Measurements from ENCODE around the gene USP40. TPM values are rescaled to one million over a fixed set of nuclear protein-coding genes. Genes with fewer than 3 reads are reported as not detected.

The USP40 gene
- total and polyA plus RNA-seq, 8 donors = 17.2 to 34.7 (median 22.7) TPM

DNA sequence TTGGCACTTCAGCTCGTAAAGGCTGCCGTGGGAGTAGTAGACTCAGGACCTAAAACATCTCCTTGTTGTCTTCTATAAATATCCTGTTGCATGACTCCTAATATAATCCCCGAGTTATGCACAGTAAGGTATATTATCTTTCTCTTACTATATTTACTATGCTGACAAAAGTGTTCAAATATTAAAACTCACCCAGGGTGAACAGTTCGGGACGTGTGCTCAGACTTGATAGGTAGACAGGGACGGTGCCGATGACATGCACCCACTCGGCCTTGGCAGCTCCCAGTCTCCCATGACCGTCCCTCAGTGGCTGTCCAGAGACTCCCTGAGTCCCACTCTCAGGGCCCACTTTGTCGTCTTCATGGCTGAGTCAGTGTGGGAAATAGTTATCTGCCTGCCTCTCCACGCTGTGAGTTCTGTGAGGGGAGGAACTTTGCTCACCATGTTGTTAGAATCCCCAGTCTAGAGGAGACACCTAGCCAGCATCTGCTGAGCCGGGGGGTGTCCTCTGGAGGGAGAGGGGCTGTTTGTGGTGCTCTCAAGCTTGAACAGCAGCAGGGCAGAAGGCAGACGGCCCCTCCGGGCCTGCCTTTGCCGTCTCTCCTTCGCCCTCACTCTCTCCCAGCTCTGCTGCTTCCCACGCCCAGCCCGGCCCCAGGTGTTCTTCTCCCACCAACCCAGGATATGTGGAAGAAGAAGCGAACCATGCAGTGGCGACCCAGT, 137.2 kb downstream of the USP40 start:
- no peaks in the 10 kb centered on the region for H3K9me3 ChIP-seq
- TF ChIP-seq, protein P1, sequence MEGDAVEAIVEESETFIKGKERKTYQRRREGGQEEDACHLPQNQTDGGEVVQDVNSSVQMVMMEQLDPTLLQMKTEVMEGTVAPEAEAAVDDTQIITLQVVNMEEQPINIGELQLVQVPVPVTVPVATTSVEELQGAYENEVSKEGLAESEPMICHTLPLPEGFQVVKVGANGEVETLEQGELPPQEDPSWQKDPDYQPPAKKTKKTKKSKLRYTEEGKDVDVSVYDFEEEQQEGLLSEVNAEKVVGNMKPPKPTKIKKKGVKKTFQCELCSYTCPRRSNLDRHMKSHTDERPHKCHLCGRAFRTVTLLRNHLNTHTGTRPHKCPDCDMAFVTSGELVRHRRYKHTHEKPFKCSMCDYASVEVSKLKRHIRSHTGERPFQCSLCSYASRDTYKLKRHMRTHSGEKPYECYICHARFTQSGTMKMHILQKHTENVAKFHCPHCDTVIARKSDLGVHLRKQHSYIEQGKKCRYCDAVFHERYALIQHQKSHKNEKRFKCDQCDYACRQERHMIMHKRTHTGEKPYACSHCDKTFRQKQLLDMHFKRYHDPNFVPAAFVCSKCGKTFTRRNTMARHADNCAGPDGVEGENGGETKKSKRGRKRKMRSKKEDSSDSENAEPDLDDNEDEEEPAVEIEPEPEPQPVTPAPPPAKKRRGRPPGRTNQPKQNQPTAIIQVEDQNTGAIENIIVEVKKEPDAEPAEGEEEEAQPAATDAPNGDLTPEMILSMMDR (IDR thresholded peaks at IDR 0.05) = no peak
- H3K36me3 ChIP-seq = no peaks in the 10 kb centered on the region
- H3K27ac ChIP-seq = no peak overlapping the region
- no peaks in the 10 kb centered on the region for H3K4me1 ChIP-seq
- 46 to 56% methylated on average over 20 of the region's 20 CpGs for WGBS, 2 donors
- no peaks in the 10 kb centered on the region for H3K27me3 ChIP-seq
- H3K4me3 ChIP-seq = no peak overlapping the region
- intact Hi-C loops (cut with DNase I) = no loop called here
- DNase-seq = peak in 2 of 6 donors; percentile 30 to 36
- ATAC-seq = peak; percentile 64 to 83 (median 78)
- no peak for FAIRE-seq

DNA sequence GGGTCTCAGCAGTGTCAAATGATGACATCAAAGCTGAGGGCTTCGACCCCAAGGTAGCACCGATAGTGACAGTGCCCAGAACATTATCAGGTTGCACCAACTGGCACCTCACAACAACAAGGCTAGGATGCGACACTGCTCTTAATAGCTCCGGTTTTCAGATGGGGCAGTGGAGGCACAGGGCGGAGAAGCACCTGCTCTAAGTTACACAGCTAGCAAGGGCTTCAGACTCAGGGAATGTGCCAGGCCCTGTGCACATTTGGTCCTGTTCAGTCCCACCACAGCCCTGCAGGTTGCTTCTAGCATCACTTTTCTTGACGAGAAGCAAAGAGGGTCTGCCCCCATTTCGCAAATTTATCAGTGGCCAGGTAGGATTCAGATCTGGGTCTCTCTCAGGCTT, 138.1 kb downstream of the USP40 start:
- Histone ChIP-seq H3K36me3 (no peaks in the 10 kb centered on the region), H3K4me3 (no peak overlapping the region), H3K4me1 (no peaks in the 10 kb centered on the region), H3K9me3 (no peaks in the 10 kb centered on the region), H3K27ac (no peak overlapping the region), H3K27me3 (no peaks in the 10 kb centered on the region)
- FAIRE-seq = no peak
- no peak for DNase-seq
- intact Hi-C loops (cut with DNase I) = no loop called here
- WGBS, 2 donors = 96 to 98% methylated on average over 7 of the region's 7 CpGs
- TF ChIP-seq, protein P1 (IDR thresholded peaks at IDR 0.05) = no peak
- ATAC-seq = no peak

GRCh38 chr2:233428008-233428407, 138.6 kb downstream of the USP40 start:
- intact Hi-C loops (cut with DNase I) = no loop called here
- TF ChIP-seq, protein P1 (IDR thresholded peaks at IDR 0.05) = no peak
- FAIRE-seq (no peak), ATAC-seq (no peak), DNase-seq (no peak)
- no peak overlapping the region for H3K4me3 ChIP-seq
- 87 to 95% methylated on average over 3 of the region's 3 CpGs for WGBS, 2 donors
- no peaks in the 10 kb centered on the region for H3K4me1 ChIP-seq
- H3K9me3 ChIP-seq = no peaks in the 10 kb centered on the region
- H3K27me3 ChIP-seq = no peaks in the 10 kb centered on the region
- H3K27ac ChIP-seq = no peak overlapping the region
- H3K36me3 ChIP-seq = no peaks in the 10 kb centered on the region

GRCh38 chr2:233426619-233427342, 139.8 kb downstream of the USP40 start:
- Histone ChIP-seq H3K36me3 (no peaks in the 10 kb centered on the region), H3K4me3 (no peak overlapping the region), H3K27me3 (no peaks in the 10 kb centered on the region), H3K27ac (no peak overlapping the region), H3K4me1 (no peaks in the 10 kb centered on the region), H3K9me3 (no peaks in the 10 kb centered on the region)
- DNase-seq (no peak), ATAC-seq (no peak), FAIRE-seq (no peak)
- TF ChIP-seq, protein P1 (IDR thresholded peaks at IDR 0.05) = no peak
- 94 to 96% methylated on average over 7 of the region's 7 CpGs for WGBS, 2 donors
- intact Hi-C loops (cut with DNase I) = no loop called here

Other genes with a start within 250 kb of the USP40 start
- gene DGKD, start 212.3 kb downstream of the USP40 start, total RNA-seq = 10 to 100 TPM in 1 of 6 donors, 1 to 10 TPM in 5; 6.7 to 16.3 (median 8.9) TPM
- 10 to 100 TPM in 1 of 2 donors, 1 to 10 TPM in 1; 8.9 to 12.4 TPM for gene DGKD, start 212.3 kb downstream of the USP40 start, polyA plus RNA-seq
- gene UGT1A8, start 50.9 kb upstream of the USP40 start, total RNA-seq = under 1 TPM in 1 of 6 donors, not detected in 5; 0.12 TPM
- gene UGT1A8, start 50.9 kb upstream of the USP40 start, polyA plus RNA-seq = not detected
- gene UGT1A10, start 69.7 kb upstream of the USP40 start, total RNA-seq = under 1 TPM in 1 of 6 donors, not detected in 5; 0.09 TPM
- gene UGT1A10, start 69.7 kb upstream of the USP40 start, polyA plus RNA-seq = not detected
- gene UGT1A9, start 105.1 kb upstream of the USP40 start, total RNA-seq = under 1 TPM in 1 of 6 donors, not detected in 5; 0.09 TPM
- not detected for gene UGT1A9, start 105.1 kb upstream of the USP40 start, polyA plus RNA-seq
- gene UGT1A7, start 115.1 kb upstream of the USP40 start, total RNA-seq = not detected
- gene UGT1A7, start 115.1 kb upstream of the USP40 start, polyA plus RNA-seq = not detected
- gene UGT1A6, start 126.1 kb upstream of the USP40 start, total RNA-seq = under 1 TPM in 1 of 6 donors, not detected in 5; 0.69 TPM
- under 1 TPM in 1 of 2 donors, not detected in 1; 0.05 TPM for gene UGT1A6, start 126.1 kb upstream of the USP40 start, polyA plus RNA-seq
- gene UGT1A5, start 146.1 kb upstream of the USP40 start, total RNA-seq = not detected
- not detected for gene UGT1A5, start 146.1 kb upstream of the USP40 start, polyA plus RNA-seq
- under 1 TPM in 1 of 6 donors, not detected in 5; 0.19 TPM for gene UGT1A4, start 152.0 kb upstream of the USP40 start, total RNA-seq
- not detected for gene UGT1A4, start 152.0 kb upstream of the USP40 start, polyA plus RNA-seq
- not detected for gene UGT1A3, start 162.3 kb upstream of the USP40 start, total RNA-seq
- gene UGT1A3, start 162.3 kb upstream of the USP40 start, polyA plus RNA-seq = not detected
- under 1 TPM in 1 of 6 donors, not detected in 5; 0.28 TPM for gene UGT1A1, start 193.5 kb upstream of the USP40 start, total RNA-seq
- not detected for gene UGT1A1, start 193.5 kb upstream of the USP40 start, polyA plus RNA-seq
- gene MROH2A, start 211.5 kb upstream of the USP40 start, total RNA-seq = not detected
- not detected for gene MROH2A, start 211.5 kb upstream of the USP40 start, polyA plus RNA-seq